Heart left ventricle (tissue), 16 donors: ENCODE results near the gene PICALM. TPM values are rescaled to one million over a fixed set of nuclear protein-coding genes. Genes with fewer than 3 reads are reported as not detected.
"Not testable (repeated sequence)": the region's sequence is repeated elsewhere in the genome, so short reads cannot be mapped to it uniquely, and the experiment has no call there.

Experiments
- ATAC-seq, 4 donors: fragments of 200-7000 bp; cut with Tn5 transposase; one replicate each; pipeline ENCODE4 v1.9.1; 2020 to 2022; ENCODE audit warnings: moderate library complexity in 4 of 4, mild to moderate bottlenecking in 3 of 4, moderate number of reproducible peaks in 1 of 4
- DNase-seq, 5 donors: peaks; one replicate each; pipeline ENCODE4 v3.0.0-alpha.2; 2020
- H3K27ac ChIP-seq, 12 donors: fragments of 200-600 bp; sonication (generic) in 4 of 12; one replicate each; pipeline versions ENCODE4 v1.5.0 to v1.8.0; 2016 to 2022; ENCODE audit warnings: mild to moderate bottlenecking in 2 of 12
- H3K27me3 ChIP-seq, 9 donors: fragments of 200-600 bp; sonication (generic) in 2 of 9; one replicate each; pipeline versions ENCODE4 v1.5.1 to v1.8.0; 2016 to 2022; ENCODE audit warnings: mild to moderate bottlenecking in 3 of 9
- H3K36me3 ChIP-seq, 9 donors: fragments of 200-600 bp; sonication (generic) in 2 of 9; one replicate each; pipeline versions ENCODE4 v1.5.0 to v1.8.0; 2018 to 2022; ENCODE audit warnings: mild to moderate bottlenecking in 2 of 9
- H3K4me1 ChIP-seq, 12 donors: fragments of 200-600 bp; sonication (generic) in 4 of 12; one replicate each; pipeline versions ENCODE4 v1.5.0 to v1.8.0; 2016 to 2022; ENCODE audit warnings: mild to moderate bottlenecking in 3 of 12
- H3K4me3 ChIP-seq, 12 donors: fragments of 200-600 bp; sonication (generic) in 4 of 12; one replicate each; pipeline versions ENCODE4 v1.5.0 to v1.8.0; 2017 to 2022; ENCODE audit warnings: mild to moderate bottlenecking in 9 of 12, moderate library complexity in 4 of 12
- H3K9me3 ChIP-seq, 12 donors: fragments of 200-600 bp; sonication (generic) in 4 of 12; one replicate each; pipeline versions ENCODE4 v1.5.0 to v1.8.0; 2016 to 2022; ENCODE audit warnings: mild to moderate bottlenecking in 1 of 12
- CTCF ChIP-seq, 12 donors: fragments of 200-600 bp; sonication (generic) in 4 of 12; IDR thresholded peaks; one replicate each; pipeline versions ENCODE4 v1.5.0 to v1.8.0; 2018 to 2022; ENCODE audit warnings: antibody characterized with exemption in 12 of 12, mild to moderate bottlenecking in 5 of 12
- POLR2A ChIP-seq, 2 donors: fragments of 450-650 bp; IDR thresholded peaks; one replicate each; pipeline ENCODE4 v1.6.1; 2017; ENCODE audit warnings: antibody characterized with exemption in 2 of 2, mild to moderate bottlenecking in 2 of 2, moderate library complexity in 2 of 2
- WGBS, 4 donors: extraction: QIAGEN DNeasy Blood & Tissue Kit in 2 of 4; methylation state at CpG; one replicate each; pipeline versions ENCODE4 v1.1.5 to v1.1.7; 2013 to 2018; 5-methylcytosine and 5-hydroxymethylcytosine counted together
- intact Hi-C, 10 donors: fragments of 100-400 bp; cut with DNase I; formaldehyde crosslinking; loops; one replicate each; pipeline versions ENCODE4 v1.11.1 to v1.14.2; 2022
- polyA plus RNA-seq, 2 donors: library from polyadenylated mRNA; stranded (reverse); fragments of 200-250 nt; gene quantifications; one replicate each; pipeline ENCODE4 v1.2.3, GENCODE V29; 2013
- total RNA-seq, 9 donors: library from RNA; depleted of rRNA in 2 of 9; stranded (reverse); fragments of >200 nt in 2 of 9; fragmentation: NEBNext Ultra II Directional in 3 of 9; extraction: Animal tissue kit (Norgen Biotek cat#: 25700) in 3 of 9; gene quantifications; one replicate each; pipeline versions ENCODE4 v1.1.0 to v1.2.4, GENCODE V29; 2016 to 2023
- donor health status: ischemic (EF 13 %, LVEDD 7.1; RV severe dilation, severe dysfunction).
- donor health status: healthy with polysubstance abuse.
- donor health status: DM: no; HTN: yes; CAD: no.
- donor health status: DM: no; HTN: no; CAD: no.
- donor health status: ischemic (EF 25% LVEDD 6.9; RV normal size, moderate dysfunction).
- donor health status: ischemic (EF 25% LVEDD 5.7; RV mildly dilated, moderate dysfunction).
- donor health status: healthy.
- donor health status: DM: yes; HTN: yes; CAD: no.
- donor health status: ischemic (EF 35%, LVEDD 5.7; RV mildly dilated, moderate dysfunction).
- donor health status: nonischemic (EF 11% LVEDD 7.7; RV severe dilation, severe dysfunction).
- donor health status: DM: yes; HTN: yes; CAD: no.
- donor health status: PGD.
- donor health status: ischemic (EF 29% LVEDD 5.4; RV normal size, mild dysfunction).
- donor health status: nonischemic (EF 23%, LVEDD 6.1; RV moderate dilation, normal function).

Gene PICALM
- total and polyA plus RNA-seq, 11 donors: 36.1 to 207 (median 171) TPM

GRCh38 chr11:86106916-86107315 is 38.0 kb upstream of the PICALM start:
- intact Hi-C loops: no loop called here
- Histone ChIP-seq H3K27ac (no peak overlapping the region), H3K36me3 (no peaks in the 10 kb centered on the region), H3K9me3 (no peaks in the 10 kb centered on the region), H3K4me1 (peaks cover 0 to 6% (median 0%) of the 10 kb centered on the region in 12 donors), H3K4me3 (no peak overlapping the region), H3K27me3 (no peaks in the 10 kb centered on the region)
- WGBS, 4 donors: 83 to 93% (median 88%) methylated on average over 2 of the region's 2 CpGs
- no peak for ATAC-seq
- TF ChIP-seq CTCF (IDR thresholded peaks at IDR 0.05) (no peak), POLR2A (IDR thresholded peaks at IDR 0.05) (no peak)
- no peak for DNase-seq

- H3K4me3 ChIP-seq, H3K27ac ChIP-seq, H3K4me1 ChIP-seq, intact Hi-C loops, DNase-seq, H3K9me3 ChIP-seq, ATAC-seq, H3K27me3 ChIP-seq, H3K36me3 ChIP-seq: not testable (repeated sequence)
- WGBS, 4 donors: 95 to 100% (median 97%) methylated on average over 3 of the region's 3 CpGs
Measured at GRCh38 chr11:86106031-86106430, 37.1 kb upstream of the PICALM start.

DNA sequence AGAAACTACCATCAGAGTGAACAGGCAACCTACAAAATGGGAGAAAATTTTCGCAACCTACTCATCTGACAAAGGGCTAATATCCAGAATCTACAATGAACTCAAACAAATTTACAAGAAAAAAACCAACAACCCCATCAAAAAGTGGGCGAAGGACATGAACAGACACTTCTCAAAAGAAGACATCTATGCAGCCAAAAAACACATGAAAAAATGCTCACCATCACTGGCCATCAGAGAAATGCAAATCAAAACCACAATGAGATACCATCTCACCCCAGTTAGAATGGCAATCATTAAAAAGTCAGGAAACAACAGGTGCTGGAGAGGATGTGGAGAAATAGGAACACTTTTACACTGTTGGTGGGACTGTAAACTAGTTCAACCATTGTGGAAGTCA is 36.7 kb upstream of the PICALM start:
- H3K27ac ChIP-seq, intact Hi-C loops, H3K4me3 ChIP-seq, ATAC-seq, H3K36me3 ChIP-seq, H3K27me3 ChIP-seq, H3K4me1 ChIP-seq, DNase-seq, H3K9me3 ChIP-seq: not testable (repeated sequence)
- 100% methylated on average over 1 of the region's 2 CpGs; no CpG with 5 or more reads in 1 of the 4 donors for WGBS, 4 donors

GRCh38 chr11:86103808-86104207 is 34.9 kb upstream of the PICALM start:
- no peak overlapping the region for H3K4me3 ChIP-seq
- H3K27me3 ChIP-seq: no peaks in the 10 kb centered on the region
- peaks cover 0 to 6% (median 0%) of the 10 kb centered on the region in 12 donors for H3K4me1 ChIP-seq
- no peaks in the 10 kb centered on the region for H3K36me3 ChIP-seq
- no peaks in the 10 kb centered on the region for H3K9me3 ChIP-seq
- DNase-seq: no peak
- no peak overlapping the region for H3K27ac ChIP-seq
- TF ChIP-seq CTCF (IDR thresholded peaks at IDR 0.05) (no peak), POLR2A (IDR thresholded peaks at IDR 0.05) (no peak)
- WGBS, 4 donors: 59 to 91% (median 81%) methylated on average over 1 of the region's 1 CpG
- ATAC-seq: no peak
- intact Hi-C loops: no loop called here

DNA sequence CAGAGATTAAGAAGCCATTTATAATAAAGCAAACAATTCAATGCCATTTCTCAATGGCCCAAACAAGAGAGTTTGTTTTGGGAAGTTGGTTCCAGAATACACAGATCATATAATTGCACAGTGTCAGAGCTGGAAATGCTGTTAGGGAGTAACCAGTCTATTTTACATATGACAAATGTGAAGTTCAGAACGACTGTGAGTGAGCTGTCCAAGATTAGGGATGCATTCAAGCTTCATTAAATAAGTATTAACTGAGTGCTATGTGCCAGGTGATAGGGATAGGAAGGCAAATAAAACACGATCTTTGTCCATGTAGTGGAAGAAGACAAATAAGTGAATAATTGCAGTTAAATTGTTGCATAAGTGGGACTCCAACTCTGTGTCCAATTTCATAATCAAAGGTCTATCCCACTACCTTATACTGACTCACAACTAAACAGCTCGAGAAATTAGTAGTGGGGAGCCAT is 33.1 kb upstream of the PICALM start:
- Histone ChIP-seq H3K4me3 (no peak overlapping the region), H3K36me3 (no peaks in the 10 kb centered on the region), H3K27me3 (no peaks in the 10 kb centered on the region), H3K4me1 (no peaks in the 10 kb centered on the region), H3K9me3 (no peaks in the 10 kb centered on the region), H3K27ac (no peak overlapping the region)
- intact Hi-C loops: no loop called here
- WGBS, 4 donors: 72 to 79% (median 75%) methylated on average over 3 of the region's 3 CpGs
- no peak for ATAC-seq
- DNase-seq: no peak
- no peak for TF ChIP-seq CTCF (IDR thresholded peaks at IDR 0.05)
- TF ChIP-seq POLR2A (IDR thresholded peaks at IDR 0.05): no peak
